ENCODE data around the gene FBLN2. TPM values are rescaled to one million over a fixed set of nuclear protein-coding genes. Genes with fewer than 3 reads are reported as not detected.

Gene FBLN2
- total RNA-seq, 3 donors from 2014 or later (not counting 1 experiment from before 2014, with no cell fraction given): 0.61 to 2.7 (median 1.6) TPM

- DNase-seq (no peak), ATAC-seq (no peak)
- Histone ChIP-seq H3K9me3 (ENCODE audit: control insufficient read depth, insufficient read depth, low read length) (no peaks in the 10 kb centered on the region), H3K4me3 (ENCODE audit: low read length) (no peak overlapping the region), H3K27ac (ENCODE audit: low read length) (no peak overlapping the region), H3K36me3 (ENCODE audit: control insufficient read depth, insufficient read depth, low read length) (no peaks in the 10 kb centered on the region), H3K27me3 (ENCODE audit: control insufficient read depth, insufficient read depth, low read length) (no peaks in the 10 kb centered on the region), H3K4me1 (ENCODE audit: control insufficient read depth, insufficient read depth, low read length) (no peaks in the 10 kb centered on the region)
- H3K4me3 Mint-ChIP-seq: no peak overlapping the region
- H3K4me1 Mint-ChIP-seq: no peaks in the 10 kb centered on the region
- H3K27ac Mint-ChIP-seq: no peak overlapping the region
- H3K9me3 Mint-ChIP-seq: no peaks in the 10 kb centered on the region
- intact Hi-C loops (cut with micrococcal nuclease): no loop called here
- 76% methylated on average over 18 of the region's 18 CpGs for WGBS (ENCODE audit: insufficient coverage)
- TF ChIP-seq, protein P1, sequence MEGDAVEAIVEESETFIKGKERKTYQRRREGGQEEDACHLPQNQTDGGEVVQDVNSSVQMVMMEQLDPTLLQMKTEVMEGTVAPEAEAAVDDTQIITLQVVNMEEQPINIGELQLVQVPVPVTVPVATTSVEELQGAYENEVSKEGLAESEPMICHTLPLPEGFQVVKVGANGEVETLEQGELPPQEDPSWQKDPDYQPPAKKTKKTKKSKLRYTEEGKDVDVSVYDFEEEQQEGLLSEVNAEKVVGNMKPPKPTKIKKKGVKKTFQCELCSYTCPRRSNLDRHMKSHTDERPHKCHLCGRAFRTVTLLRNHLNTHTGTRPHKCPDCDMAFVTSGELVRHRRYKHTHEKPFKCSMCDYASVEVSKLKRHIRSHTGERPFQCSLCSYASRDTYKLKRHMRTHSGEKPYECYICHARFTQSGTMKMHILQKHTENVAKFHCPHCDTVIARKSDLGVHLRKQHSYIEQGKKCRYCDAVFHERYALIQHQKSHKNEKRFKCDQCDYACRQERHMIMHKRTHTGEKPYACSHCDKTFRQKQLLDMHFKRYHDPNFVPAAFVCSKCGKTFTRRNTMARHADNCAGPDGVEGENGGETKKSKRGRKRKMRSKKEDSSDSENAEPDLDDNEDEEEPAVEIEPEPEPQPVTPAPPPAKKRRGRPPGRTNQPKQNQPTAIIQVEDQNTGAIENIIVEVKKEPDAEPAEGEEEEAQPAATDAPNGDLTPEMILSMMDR (IDR thresholded peaks at IDR 0.05): no peak
- no peaks in the 10 kb centered on the region for H3K36me3 Mint-ChIP-seq
- no peaks in the 10 kb centered on the region for H3K27me3 Mint-ChIP-seq (ENCODE audit: low read depth in 2 of 2)
Measured at GRCh38 chr3:13574798-13575451, 26.0 kb downstream of the FBLN2 start.

DNA sequence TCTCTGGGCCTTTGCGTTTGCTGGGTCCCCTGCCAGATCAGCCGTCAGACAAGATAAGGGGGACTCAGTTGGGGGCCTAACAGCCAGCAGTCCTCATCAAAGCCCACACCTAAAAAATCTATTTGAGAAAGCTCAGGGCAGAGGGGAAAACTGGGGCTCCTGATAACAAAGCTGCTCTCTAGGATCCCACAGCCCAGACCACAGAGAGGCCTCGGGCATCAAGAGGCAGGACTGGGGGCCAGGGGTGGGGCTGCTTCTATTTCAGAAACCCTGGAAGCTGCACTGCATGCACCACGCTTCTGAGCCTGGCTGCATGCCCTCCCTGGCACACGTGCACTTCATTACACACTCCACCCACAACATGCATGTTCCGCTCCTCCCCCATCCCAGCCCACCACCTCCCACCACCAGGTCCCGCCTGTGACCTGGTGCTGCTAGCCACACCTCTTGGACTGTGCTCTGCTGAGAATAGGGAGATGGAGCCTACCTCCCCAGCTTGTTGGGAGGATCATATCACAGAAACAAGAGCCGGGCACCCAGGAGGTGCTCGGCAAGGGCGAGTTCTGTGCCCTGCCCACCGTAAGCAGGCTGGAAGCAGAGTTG lies 26.6 kb downstream of the FBLN2 start:
- intact Hi-C loops (cut with micrococcal nuclease): no loop called here
- Histone ChIP-seq H3K36me3 (ENCODE audit: control insufficient read depth, insufficient read depth, low read length) (no peaks in the 10 kb centered on the region), H3K9me3 (ENCODE audit: control insufficient read depth, insufficient read depth, low read length) (no peaks in the 10 kb centered on the region), H3K4me3 (ENCODE audit: low read length) (no peak overlapping the region), H3K27ac (ENCODE audit: low read length) (no peak overlapping the region), H3K27me3 (ENCODE audit: control insufficient read depth, insufficient read depth, low read length) (no peaks in the 10 kb centered on the region), H3K4me1 (ENCODE audit: control insufficient read depth, insufficient read depth, low read length) (peaks cover 4% of the 10 kb centered on the region)
- Mint-ChIP-seq H3K27ac (no peak overlapping the region), H3K36me3 (no peaks in the 10 kb centered on the region), H3K9me3 (no peaks in the 10 kb centered on the region), H3K27me3 (ENCODE audit: low read depth in 2 of 2) (no peaks in the 10 kb centered on the region), H3K4me1 (peaks cover 0 to 5% of the 10 kb centered on the region in 2 donors), H3K4me3 (no peak overlapping the region)
- no peak for DNase-seq
- TF ChIP-seq, protein P1 (IDR thresholded peaks at IDR 0.05): no peak
- no peak for ATAC-seq
- 62% methylated on average over 11 of the region's 11 CpGs for WGBS (ENCODE audit: insufficient coverage)

GRCh38 chr3:13577181-13578121 lies 28.5 kb downstream of the FBLN2 start:
- Mint-ChIP-seq H3K27ac (no peak overlapping the region), H3K27me3 (ENCODE audit: low read depth in 2 of 2) (no peaks in the 10 kb centered on the region), H3K9me3 (no peaks in the 10 kb centered on the region), H3K4me3 (no peak overlapping the region), H3K36me3 (no peaks in the 10 kb centered on the region), H3K4me1 (peaks cover 0 to 9% of the 10 kb centered on the region in 2 donors)
- Histone ChIP-seq H3K9me3 (ENCODE audit: control insufficient read depth, insufficient read depth, low read length) (no peaks in the 10 kb centered on the region), H3K4me1 (ENCODE audit: control insufficient read depth, insufficient read depth, low read length) (peaks cover 12% of the 10 kb centered on the region), H3K27ac (ENCODE audit: low read length) (no peak overlapping the region), H3K36me3 (ENCODE audit: control insufficient read depth, insufficient read depth, low read length) (no peaks in the 10 kb centered on the region), H3K27me3 (ENCODE audit: control insufficient read depth, insufficient read depth, low read length) (no peaks in the 10 kb centered on the region), H3K4me3 (ENCODE audit: low read length) (no peak overlapping the region)
- WGBS (ENCODE audit: insufficient coverage): 93% methylated on average over 14 of the region's 14 CpGs
- TF ChIP-seq, protein P1 (IDR thresholded peaks at IDR 0.05): no peak
- ATAC-seq (no peak), DNase-seq (no peak)
- intact Hi-C loops (cut with micrococcal nuclease): no loop called here
